ENCODE measurements around the gene ARHGAP15. TPM values are rescaled to one million over a fixed set of nuclear protein-coding genes. Genes with fewer than 3 reads are reported as not detected.

The ARHGAP15 gene
- total RNA-seq, 1 donor from 2014 or later, result not detected

GRCh38 chr2:143436951-143437350 lies 307.7 kb downstream of the ARHGAP15 start:
- no peaks in the 10 kb centered on the region for H3K36me3 Mint-ChIP-seq (ENCODE audit: unreplicated experiment)

GRCh38 chr2:143440411-143441012 lies 311.3 kb downstream of the ARHGAP15 start:
- Mint-ChIP-seq H3K4me1 (ENCODE audit: low read depth, unreplicated experiment) (peaks cover 7% of the 10 kb centered on the region), H3K27me3 (ENCODE audit: unreplicated experiment) (no peaks in the 10 kb centered on the region), H3K27ac (ENCODE audit: unreplicated experiment) (no peak overlapping the region), H3K36me3 (ENCODE audit: unreplicated experiment) (no peaks in the 10 kb centered on the region), H3K4me3 (ENCODE audit: unreplicated experiment) (no peak overlapping the region), H3K9me3 (ENCODE audit: unreplicated experiment) (no peaks in the 10 kb centered on the region)
- no peak for DNase-seq
- TF ChIP-seq CTCF (IDR thresholded peaks at IDR 0.05; ENCODE audit: partially characterized antibody, unreplicated experiment), result no peak

More at GRCh38 chr2:143436951-143437350, 307.7 kb downstream of the ARHGAP15 start:
- Mint-ChIP-seq H3K4me1 (ENCODE audit: low read depth, unreplicated experiment) (peaks cover 15% of the 10 kb centered on the region), H3K27me3 (ENCODE audit: unreplicated experiment) (no peaks in the 10 kb centered on the region), H3K9me3 (ENCODE audit: unreplicated experiment) (no peaks in the 10 kb centered on the region), H3K27ac (ENCODE audit: unreplicated experiment) (no peak overlapping the region), H3K4me3 (ENCODE audit: unreplicated experiment) (no peak overlapping the region)
- TF ChIP-seq CTCF (IDR thresholded peaks at IDR 0.05; ENCODE audit: partially characterized antibody, unreplicated experiment), result no peak
- no peak for DNase-seq

GRCh38 chr2:143442193-143442592 lies 313.0 kb downstream of the ARHGAP15 start:
- Mint-ChIP-seq H3K4me1 (ENCODE audit: low read depth, unreplicated experiment) (peaks cover 7% of the 10 kb centered on the region), H3K9me3 (ENCODE audit: unreplicated experiment) (no peaks in the 10 kb centered on the region), H3K27me3 (ENCODE audit: unreplicated experiment) (no peaks in the 10 kb centered on the region), H3K36me3 (ENCODE audit: unreplicated experiment) (no peaks in the 10 kb centered on the region), H3K27ac (ENCODE audit: unreplicated experiment) (no peak overlapping the region), H3K4me3 (ENCODE audit: unreplicated experiment) (no peak overlapping the region)
- no peak for TF ChIP-seq CTCF (IDR thresholded peaks at IDR 0.05; ENCODE audit: partially characterized antibody, unreplicated experiment)
- no peak for DNase-seq

GRCh38 chr2:143451642-143452281 lies 322.5 kb downstream of the ARHGAP15 start:
- TF ChIP-seq CTCF (IDR thresholded peaks at IDR 0.05; ENCODE audit: partially characterized antibody, unreplicated experiment), result no peak
- Mint-ChIP-seq H3K9me3 (ENCODE audit: unreplicated experiment) (peaks cover 2% of the 10 kb centered on the region), H3K27ac (ENCODE audit: unreplicated experiment) (no peak overlapping the region), H3K27me3 (ENCODE audit: unreplicated experiment) (peaks cover 1% of the 10 kb centered on the region), H3K4me3 (ENCODE audit: unreplicated experiment) (no peak overlapping the region), H3K36me3 (ENCODE audit: unreplicated experiment) (no peaks in the 10 kb centered on the region), H3K4me1 (ENCODE audit: low read depth, unreplicated experiment) (peaks cover 3% of the 10 kb centered on the region)
- no peak for DNase-seq

- Mint-ChIP-seq H3K9me3 (ENCODE audit: unreplicated experiment) (peaks cover 2% of the 10 kb centered on the region), H3K27ac (ENCODE audit: unreplicated experiment) (no peak overlapping the region), H3K27me3 (ENCODE audit: unreplicated experiment) (peaks cover 1% of the 10 kb centered on the region), H3K4me3 (ENCODE audit: unreplicated experiment) (no peak overlapping the region), H3K36me3 (ENCODE audit: unreplicated experiment) (no peaks in the 10 kb centered on the region), H3K4me1 (ENCODE audit: low read depth, unreplicated experiment) (peaks cover 3% of the 10 kb centered on the region)
- TF ChIP-seq CTCF (IDR thresholded peaks at IDR 0.05; ENCODE audit: partially characterized antibody, unreplicated experiment), result no peak
- DNase-seq, result no peak
Observed at GRCh38 chr2:143452817-143453451, 323.7 kb downstream of the ARHGAP15 start.

All from glutamatergic neuron (in vitro differentiated cells).